ENCODE data around the gene UGT2A1.

UGT2A1 gene

DNA sequence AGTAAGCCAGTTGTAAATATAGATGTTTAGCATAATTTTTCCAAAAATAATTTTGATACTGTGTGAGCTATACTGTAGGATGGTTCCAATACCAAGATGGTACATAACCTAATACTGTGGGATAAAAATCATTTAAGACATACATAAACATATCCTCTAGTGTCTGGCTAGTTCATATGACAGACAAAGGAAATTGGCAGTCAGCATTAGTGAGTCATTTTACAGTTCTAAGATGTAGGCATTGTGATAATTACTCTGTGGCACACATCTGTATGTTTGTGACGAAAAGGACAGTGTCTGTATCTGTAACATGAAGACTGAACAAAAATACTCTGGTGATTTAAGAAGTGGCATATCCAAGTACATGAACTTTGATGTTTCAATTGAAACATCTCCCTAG, 63.2 kb downstream of the UGT2A1 start:
- no peak for DNase-seq (ENCODE audit: low read depth)

DNA sequence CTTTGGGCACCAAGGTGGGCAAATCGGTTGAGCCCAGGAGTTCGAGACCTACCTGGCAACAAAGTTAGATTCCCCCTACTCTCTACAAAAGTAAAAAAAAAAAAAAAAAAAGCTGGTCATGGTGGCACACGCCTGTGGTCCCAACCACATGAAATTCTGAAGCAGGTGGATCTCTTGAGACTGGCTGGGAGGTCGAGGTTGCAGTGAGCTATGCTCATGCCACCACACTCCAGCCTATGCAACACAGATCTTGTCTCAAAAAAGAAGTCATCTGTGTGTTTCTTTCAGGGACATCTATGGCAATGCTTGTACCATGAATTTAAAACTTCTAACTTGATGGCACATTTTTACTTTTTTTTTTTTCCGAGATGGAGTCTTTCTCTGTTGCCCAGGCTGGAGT, 68.9 kb downstream of the UGT2A1 start:
- DNase-seq (ENCODE audit: low read depth) = no peak

DNA sequence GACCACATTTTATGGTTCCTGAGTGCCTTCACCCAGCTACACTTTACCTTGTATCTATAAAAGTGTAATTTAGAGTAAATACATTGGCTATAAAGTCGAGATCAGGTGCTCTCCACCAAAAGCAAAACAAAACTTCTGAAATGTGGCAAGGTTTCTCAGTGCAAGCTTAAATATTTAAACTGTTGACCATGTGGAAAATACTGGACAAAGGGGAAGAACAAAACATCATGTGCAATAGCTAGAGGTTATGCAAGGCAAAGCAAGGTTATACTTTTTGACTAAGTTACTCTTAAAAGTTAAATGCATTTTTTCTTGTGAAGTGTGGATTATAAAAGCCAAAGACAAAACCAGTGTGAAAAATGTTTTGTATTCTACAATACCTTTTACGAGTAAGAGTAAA, 69.5 kb downstream of the UGT2A1 start:
- DNase-seq (ENCODE audit: low read depth) = no peak

DNA sequence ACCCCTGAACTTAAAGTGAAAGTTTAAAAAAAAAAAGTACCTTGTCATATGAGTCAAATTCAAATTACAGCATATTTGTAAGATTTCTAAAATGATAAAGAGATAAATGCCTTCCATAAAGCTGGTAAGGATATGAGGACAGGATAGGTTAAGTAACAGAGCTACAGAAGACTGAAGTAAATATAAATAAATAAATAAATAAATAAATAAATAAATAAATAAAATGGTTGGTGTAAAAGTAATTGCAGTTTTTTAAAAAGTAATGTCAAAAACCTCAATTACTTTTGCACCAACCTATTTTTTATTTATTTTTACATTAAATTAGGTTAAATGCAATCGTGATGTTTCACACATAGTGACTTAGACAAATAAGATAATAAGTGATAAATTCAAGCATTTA, 75.8 kb downstream of the UGT2A1 start:
- no peak for DNase-seq (ENCODE audit: low read depth)

DNA sequence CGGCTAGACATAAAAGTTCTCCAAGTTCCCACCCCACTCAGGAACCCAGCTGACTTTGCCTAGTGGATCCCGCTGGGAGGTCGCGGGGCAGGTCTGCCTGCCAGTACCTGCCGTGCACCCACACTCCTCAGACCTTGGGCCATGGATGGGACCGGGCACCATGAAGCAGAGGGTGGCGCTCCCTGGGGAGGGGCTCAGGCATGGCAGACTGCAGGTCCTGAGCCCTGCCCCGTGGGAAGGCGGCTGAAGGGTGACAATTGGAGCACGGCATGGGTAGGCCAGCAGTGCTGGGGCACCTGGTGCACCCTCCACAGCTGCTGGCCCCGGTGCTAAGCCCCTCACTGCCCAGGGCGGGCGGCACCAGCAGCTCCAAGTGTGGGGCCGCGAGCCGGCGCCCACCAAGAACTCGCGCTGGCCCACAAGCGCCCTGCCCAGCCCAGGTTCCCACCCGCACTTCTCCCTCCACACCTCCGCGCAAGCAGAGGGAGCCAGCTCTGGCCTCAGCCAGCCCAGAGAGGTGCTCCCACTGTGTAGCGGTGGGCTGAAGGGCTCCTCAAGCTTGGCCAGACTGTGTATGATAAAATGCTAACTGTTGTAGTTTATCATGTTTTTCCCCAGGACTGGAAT, 76.7 kb downstream of the UGT2A1 start:
- DNase-seq (ENCODE audit: low read depth) = no peak

DNA sequence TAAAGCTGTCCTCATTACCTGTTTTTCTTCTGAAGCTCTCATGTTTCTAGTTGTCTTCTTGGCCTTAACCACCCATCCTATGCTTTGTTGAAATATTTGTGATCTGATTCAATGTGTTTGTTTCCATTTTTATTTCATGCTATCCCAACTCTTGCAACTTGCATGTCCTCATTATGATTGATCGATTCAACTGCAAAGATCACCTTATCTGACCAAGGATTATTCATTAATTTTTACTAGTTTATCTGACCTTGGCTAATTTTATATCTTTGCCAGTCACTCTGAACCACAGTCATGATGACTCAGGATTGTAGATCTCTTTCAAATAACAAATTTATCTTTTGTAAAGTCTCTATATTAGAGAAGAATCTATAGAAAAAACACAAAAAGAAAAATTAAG, 84.3 kb downstream of the UGT2A1 start:
- no peak for DNase-seq (ENCODE audit: low read depth)

DNA sequence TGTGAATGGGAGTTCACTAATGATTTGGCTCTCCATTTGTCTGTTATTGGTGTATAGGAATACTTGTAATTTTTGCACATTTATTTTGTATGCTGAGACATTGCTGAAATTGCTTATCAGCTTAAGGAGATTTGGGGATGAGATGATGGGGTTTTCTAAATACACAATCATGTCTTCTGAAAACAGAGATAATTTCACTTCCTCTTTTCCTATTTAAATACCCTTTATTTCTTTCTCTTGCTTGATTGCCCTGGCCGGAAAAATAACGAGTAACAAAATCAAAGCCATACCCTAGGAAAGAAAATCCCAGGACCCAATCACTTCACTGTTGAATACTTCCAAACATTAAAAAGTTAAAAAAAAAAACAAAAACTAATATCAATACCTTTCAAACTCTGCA, 89.6 kb downstream of the UGT2A1 start:
- DNase-seq (ENCODE audit: low read depth) = no peak

DNA sequence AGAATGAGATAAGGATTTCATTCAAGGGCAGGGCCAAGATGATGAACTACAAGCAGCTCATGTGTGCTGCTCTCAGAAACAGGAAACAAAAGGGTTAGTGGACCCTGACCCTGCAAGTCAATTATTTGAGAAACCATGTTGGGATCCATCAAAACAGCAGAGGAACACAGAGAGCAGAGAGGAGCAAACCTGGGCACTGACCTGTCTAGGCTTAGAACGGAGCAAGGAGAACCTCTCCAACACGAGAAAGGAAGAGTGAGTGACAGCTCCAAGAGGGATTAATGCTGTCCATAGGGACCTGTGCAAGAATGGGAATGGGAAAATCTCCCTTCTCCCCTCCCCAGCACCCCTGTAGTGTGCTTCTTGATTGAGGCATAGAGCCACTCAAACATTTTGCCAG, 103.4 kb downstream of the UGT2A1 start:
- no peak for DNase-seq (ENCODE audit: low read depth)

DNA sequence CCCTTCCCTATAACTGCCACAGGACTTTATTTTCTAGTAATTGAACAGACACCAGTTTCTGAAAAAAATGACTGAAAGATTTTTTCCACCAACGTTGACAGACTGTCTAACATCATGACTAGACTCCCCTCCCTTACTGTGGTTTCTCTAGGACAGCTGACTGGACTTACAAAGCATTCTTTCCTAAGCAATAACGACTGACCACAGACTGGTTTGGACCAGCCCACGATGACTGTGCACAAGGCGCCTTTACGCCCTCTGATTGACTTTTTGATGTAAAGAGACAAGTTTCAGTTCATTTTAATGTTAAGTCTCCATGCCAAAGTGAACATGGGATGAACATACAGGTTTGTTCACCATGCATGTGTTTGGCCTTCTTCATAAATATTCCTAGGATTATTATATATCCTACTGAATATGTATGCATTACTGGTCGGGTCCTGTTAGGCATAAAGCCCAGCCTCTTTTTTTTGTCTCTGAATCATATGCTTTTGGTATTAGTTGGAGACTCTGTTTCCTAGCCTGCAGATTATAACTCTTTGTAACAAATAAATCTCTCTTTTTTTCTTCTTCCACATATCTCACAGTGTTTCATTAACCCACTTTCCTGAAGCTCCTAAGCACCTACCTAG, 106.8 kb downstream of the UGT2A1 start:
- DNase-seq (ENCODE audit: low read depth) = no peak

All from activated T-cell treated with anti-CD3 and anti-CD28 coated beads for 24 hours (primary cell).